Transverse colon (tissue), 4 donors: ENCODE results near the gene SYT2.

Experiments
- CTCF ChIP-seq, 5 experiments: fragments of 200-600 bp in 3 of 5; fragments of 450-650 bp in 2 of 5; sonication (generic) in 3 of 5; IDR thresholded peaks; 1 replicate in 2 of 5; 2 replicates in 3 of 5; pipeline ENCODE4 v1.5.1; 2016 to 2017; ENCODE audit warnings: antibody characterized with exemption in 5 of 5, inconsistent platforms in 3 of 5, mild to moderate bottlenecking in 2 of 5, moderate library complexity in 1 of 5
- EP300 ChIP-seq: sonication (generic); formaldehyde crosslinking; IDR thresholded peaks from one replicate; pipeline ENCODE4 v1.6.1; 2017; ENCODE audit warnings: antibody characterized with exemption, low read depth
- POLR2AphosphoS5 ChIP-seq, 3 donors: sonication (generic); formaldehyde crosslinking; IDR thresholded peaks; one replicate each; pipeline ENCODE4 v1.6.1; 2016; ENCODE audit warnings: antibody characterized with exemption in 3 of 3

GRCh38 chr1:202684716-202685115 lies 25.5 kb downstream of the SYT2 start:
- TF ChIP-seq CTCF (IDR thresholded peaks at IDR 0.05) (no peak), POLR2AphosphoS5 (IDR thresholded peaks at IDR 0.05) (no peak), EP300 (no peak)
